GM21526 (cell line): ENCODE measurements around the gene LSM4.

Experiments used
- ATAC-seq: cut with Tn5 transposase; IDR thresholded peaks from one replicate; pipeline ENCODE4 v1.9.1; 2021; ENCODE audit warnings: moderate library complexity; ENCODE audit not compliant: unreplicated experiment, low FRiP score

LSM4 gene

GRCh38 chr19:18313398-18313797 lies 9.5 kb downstream of the LSM4 start:
- ATAC-seq: no peak

DNA sequence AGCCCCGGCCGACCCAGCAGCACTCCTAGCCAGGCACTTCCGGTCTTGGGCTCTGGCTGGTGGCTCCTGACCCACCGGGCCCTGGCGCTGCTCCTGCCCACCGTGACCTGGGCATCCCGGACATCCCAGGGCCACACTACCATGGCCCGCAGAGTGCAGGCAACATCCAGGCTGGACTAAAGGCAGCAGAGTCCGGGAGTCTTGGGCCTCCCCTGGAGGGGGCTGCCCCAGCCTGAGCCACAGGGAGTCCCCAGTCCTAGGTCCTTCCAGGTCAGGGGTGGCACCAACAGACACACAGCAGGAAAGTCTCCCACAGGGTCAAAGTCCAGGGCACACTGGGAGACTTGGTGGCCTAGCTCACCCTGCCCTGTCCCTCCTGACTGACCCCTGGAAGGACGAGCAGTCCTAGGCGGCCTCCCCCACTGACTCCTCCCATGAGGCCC lies 10.8 kb downstream of the LSM4 start:
- no peak for ATAC-seq

DNA sequence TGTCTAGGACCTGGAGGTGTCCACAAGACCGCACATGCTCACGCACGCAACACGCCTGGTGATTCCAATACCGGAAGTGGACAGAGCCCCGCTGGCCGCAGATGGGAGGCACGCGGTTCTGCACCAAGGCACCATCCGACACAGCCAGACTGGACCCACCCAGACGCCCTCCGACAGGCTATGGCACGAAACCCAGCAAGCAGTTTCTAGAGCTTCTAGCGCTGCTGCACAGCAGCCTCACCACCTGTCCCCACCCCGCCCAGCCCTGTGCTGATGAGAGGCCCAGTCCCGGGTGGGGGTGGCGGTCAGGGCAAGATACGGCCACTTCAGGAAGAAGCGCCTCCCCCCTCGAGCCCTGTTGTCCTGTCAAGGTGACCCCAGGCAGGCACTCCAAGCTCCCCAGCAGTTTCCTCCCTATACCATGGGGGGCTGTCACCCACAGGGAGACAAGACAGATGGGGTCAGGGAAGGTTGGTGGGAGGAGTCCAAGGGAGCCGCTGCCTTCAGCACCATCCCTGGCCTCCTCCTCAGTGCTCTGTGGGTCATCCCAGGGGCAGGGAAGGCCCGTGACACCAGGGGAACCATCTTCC lies 11.3 kb downstream of the LSM4 start:
- no peak for ATAC-seq

- no peak for ATAC-seq
Observed at GRCh38 chr19:18310966-18311365, 11.9 kb downstream of the LSM4 start.

- no peak for ATAC-seq
Observed at GRCh38 chr19:18310118-18310909, 12.6 kb downstream of the LSM4 start.

DNA sequence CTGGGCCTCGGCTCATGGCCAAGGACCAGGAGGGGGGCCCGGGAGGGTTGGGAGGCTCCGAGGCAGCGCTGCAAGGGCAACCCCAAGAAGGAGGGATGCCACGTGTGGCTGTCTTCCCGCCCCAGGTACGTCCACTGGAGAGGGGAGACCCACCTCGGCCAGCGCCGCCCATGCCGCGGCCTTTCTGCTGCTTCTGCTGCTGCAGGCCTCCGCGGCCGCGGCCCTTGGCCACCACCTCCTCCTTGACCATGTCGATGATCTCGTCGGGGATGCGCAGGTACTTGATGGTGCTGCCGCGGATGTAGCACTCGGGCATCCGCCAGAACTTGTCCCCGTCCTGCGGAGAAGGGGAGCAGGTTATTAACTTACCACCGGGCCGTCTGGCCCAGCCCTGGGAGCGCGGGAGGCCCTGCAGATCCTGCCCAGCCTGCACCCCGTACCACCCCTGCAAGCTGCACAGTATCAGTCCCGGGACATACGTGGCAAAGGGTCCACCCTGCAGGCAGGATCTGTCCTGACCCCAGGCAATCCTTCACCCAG lies 13.3 kb downstream of the LSM4 start:
- no peak for ATAC-seq

- no peak for ATAC-seq
Observed at GRCh38 chr19:18308948-18309325, 13.9 kb downstream of the LSM4 start.

DNA sequence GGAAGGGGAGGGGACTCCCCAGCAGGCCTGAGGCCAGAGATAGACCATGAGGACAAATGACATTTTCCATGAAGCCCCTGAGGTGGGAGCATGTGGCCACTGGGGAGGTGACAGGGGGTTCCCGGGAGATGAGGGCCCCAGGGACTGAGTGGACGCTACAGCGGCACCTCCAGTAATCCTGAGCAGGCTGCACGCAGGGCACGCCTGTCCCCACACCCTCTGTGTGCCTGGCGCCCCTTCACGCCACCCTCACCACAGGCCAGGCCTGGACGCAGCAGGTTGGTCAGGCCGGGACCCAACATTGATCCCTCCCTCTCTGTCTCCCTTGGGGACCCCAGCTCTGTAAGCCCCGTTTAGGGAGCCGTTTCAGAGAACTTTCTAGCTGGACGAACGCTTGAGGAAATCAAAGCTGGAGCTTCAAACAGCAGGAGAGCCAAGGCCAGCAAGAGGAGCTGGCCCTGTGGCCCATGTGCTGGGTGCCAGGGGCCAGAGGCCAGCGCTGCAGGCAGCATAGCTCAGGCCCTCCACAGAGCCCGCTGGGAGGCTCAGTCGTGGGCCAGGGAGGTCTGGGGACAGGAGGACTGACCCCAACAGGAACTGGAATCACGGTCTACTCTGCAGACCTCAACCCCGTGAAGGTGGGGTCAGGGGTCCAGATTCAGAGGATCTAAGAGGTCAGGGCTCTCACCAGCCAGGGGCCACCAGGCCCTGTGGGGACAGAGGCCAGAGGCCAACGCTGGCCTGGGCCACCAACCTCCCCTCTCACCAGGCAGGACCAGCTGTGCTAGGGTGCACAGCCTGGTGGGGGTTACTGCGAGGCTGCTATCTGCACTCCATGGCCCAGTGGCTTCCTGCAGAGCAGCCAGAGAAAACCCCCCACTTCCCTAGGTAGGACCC lies 14.6 kb downstream of the LSM4 start:
- no peak for ATAC-seq

GRCh38 chr19:18307271-18307681 lies 15.6 kb downstream of the LSM4 start:
- ATAC-seq: no peak

DNA sequence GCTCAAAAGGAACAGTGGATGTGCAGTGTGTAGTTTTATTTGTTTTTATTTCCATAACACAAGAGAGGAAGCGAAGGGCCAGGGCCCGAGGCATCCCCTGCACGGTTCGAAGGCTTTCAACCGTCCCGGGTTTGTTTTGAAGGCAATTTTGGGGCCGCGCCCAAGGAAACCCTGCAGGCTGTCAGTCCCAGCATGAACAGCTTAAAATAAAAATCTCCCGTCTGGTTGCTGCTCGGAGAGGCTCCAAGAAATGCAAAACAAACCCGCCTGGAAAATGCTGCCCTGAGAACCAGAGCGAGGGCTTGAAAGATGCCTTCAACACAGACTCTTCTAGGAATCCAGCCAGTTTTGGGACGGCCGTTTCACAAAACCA lies 16.0 kb downstream of the LSM4 start:
- no peak for ATAC-seq

GRCh38 chr19:18306209-18306887 lies 16.5 kb downstream of the LSM4 start:
- ATAC-seq: no peak

- no peak for ATAC-seq
Observed at GRCh38 chr19:18304458-18305310, 18.2 kb downstream of the LSM4 start.

GRCh38 chr19:18304208-18304457 lies 18.7 kb downstream of the LSM4 start:
- no peak for ATAC-seq

DNA sequence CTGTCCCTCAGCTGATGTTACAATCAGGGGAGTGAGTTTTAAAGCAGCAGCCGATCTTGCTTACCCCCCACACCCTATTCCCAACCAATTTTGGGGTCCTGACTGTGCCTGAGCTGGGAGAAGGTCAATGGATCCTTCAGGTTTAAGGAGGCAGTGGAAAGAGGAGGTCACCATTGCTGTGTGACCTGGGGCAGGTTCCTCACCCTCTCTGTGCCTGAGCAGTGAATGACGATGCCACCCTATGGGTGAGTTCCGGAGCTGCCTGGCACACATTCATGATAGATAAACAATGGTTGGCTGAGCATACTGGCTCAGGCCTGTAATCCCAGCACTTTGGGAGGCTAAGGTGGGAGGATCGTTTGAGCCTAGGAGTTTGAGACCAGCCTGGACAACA lies 21.2 kb downstream of the LSM4 start:
- no peak for ATAC-seq

DNA sequence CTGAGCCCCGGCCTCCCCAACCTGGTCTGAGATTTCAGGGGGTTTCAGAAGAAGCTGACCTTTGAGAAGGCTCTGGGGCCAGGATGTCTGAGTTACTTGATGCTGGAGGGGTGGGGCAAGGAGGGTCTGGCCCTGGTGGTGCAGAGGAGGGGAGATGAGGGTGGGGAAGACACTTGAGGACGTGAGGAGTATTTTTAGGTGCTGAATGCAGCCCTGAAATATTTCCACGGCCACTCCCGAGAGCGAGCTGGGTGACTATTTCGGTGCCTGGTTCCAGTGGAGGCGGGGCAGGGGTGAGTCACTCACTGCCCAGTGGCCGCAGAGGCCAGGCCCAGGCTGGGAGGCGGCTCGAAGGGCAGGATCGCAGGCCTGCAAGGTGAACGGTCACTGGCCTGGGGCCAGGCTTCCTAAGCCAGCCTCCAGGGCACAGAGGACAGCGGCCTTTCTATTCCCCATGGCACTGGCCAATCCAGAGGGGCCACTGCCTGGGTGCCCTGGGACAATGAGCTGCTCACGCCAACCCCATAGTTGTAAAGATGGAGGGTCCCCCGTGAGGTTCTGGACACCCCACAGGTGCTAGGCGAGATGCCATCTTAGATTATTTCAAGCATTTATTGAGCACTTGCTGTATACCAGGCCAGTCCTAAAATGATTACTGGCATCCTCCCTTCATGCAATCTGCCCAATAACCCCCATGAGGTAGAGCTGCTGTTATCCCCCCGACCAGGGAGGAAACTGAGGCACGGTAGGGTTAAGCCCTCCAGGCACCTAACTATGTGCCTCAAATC lies 21.8 kb downstream of the LSM4 start:
- ATAC-seq: no peak

- ATAC-seq: no peak
Observed at GRCh38 chr19:18299654-18300053, 23.2 kb downstream of the LSM4 start.

- no peak for ATAC-seq
Observed at GRCh38 chr19:18298601-18299000, 24.3 kb downstream of the LSM4 start.

DNA sequence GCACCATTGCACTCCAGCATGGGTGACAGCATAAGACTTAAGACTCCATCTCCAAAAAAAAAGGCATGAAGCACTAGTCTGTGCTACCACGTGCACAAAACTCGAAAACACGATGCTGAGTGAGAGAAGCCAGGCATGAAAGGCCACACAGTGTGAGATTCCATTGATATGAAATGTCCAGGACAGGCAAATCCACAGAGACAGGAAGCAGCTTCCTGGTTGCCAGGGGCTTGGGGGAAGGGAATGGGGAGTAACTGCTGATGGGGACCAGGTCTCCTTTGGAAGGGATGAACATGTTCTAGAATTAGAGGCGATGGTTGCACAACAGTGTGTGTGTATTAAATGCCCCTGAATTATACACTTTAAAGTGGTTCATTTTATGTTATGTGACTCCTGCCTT lies 25.6 kb downstream of the LSM4 start:
- ATAC-seq: no peak

DNA sequence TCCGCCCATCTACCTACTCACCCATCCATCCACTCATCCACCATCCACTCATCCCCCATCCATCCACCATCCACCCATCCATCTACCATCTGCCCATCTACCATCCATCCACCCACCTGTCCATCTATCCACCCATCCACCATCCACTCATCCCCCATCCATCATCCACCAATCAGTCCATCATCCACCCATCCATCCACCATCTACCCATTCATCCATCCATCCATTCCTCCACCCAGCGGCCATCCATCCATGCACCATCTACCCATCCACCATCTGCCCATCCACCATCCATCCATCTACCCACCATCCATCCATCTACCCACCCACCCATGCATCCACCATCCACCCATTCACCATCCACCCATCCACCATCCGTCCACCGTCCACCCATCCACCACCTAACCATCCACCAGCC lies 27.8 kb downstream of the LSM4 start:
- ATAC-seq: no peak
